ENCODE results near the gene ASB2.

ASB2 gene

GRCh38 chr14:93901813-93902212 lies 74.6 kb downstream of the ASB2 start:
- Histone ChIP-seq H3K9ac (ENCODE audit: low read length in 2 of 2) (no peak overlapping the region), H3K27ac (ENCODE audit: low read length) (no peak overlapping the region), H3K4me3 (ENCODE audit: low read length in 2 of 2) (no peak overlapping the region)

DNA sequence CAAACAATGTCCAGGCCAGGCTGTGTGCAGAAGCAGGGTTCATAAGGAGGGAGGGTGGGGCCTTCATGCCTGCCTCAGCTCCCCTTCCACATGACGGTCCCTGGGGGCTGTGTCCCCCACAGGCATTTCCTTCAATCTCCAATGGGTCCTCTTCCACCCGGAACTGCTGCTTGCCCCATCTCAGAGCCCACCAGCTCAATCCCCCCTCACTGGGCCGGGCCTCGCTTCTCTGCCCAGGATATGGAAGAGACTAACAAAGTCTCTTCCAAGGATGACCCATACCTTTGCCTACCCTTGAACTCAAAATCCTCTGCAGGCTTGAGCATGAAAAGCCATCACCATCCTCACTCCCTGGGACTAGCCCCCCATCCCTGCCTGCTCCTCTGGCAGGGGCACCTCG lies 77.6 kb downstream of the ASB2 start:
- H3K27me3 ChIP-seq (ENCODE audit: control insufficient read depth in 1 of 2, insufficient read depth in 2 of 2, low read length in 2 of 2) = peaks cover 0 to 3% of the 10 kb centered on the region in 2 donors
- H3K4me3 ChIP-seq (ENCODE audit: low read length in 2 of 2) = no peak overlapping the region
- H3K4me1 ChIP-seq (ENCODE audit: control insufficient read depth, insufficient read depth, low read length) = peaks cover under 1% of the 10 kb centered on the region
- no peak overlapping the region for H3K9ac ChIP-seq (ENCODE audit: low read length in 2 of 2)
- H3K9me3 ChIP-seq (ENCODE audit: control insufficient read depth in 2 of 2, low read length in 2 of 2) = no peaks in the 10 kb centered on the region
- H3K27ac ChIP-seq (ENCODE audit: low read length) = no peak overlapping the region
- H3K36me3 ChIP-seq (ENCODE audit: control insufficient read depth in 2 of 2, insufficient read depth in 2 of 2, low read length in 2 of 2) = no peaks in the 10 kb centered on the region

More at GRCh38 chr14:93901813-93902212, 74.6 kb downstream of the ASB2 start:
- peaks cover 4% of the 10 kb centered on the region for H3K4me1 ChIP-seq (ENCODE audit: control insufficient read depth, insufficient read depth, low read length)
- H3K27me3 ChIP-seq (ENCODE audit: control insufficient read depth in 1 of 2, insufficient read depth in 2 of 2, low read length in 2 of 2) = peaks cover 0 to 4% of the 10 kb centered on the region in 2 donors
- H3K36me3 ChIP-seq (ENCODE audit: control insufficient read depth in 2 of 2, insufficient read depth in 2 of 2, low read length in 2 of 2) = no peaks in the 10 kb centered on the region
- H3K9me3 ChIP-seq (ENCODE audit: control insufficient read depth in 2 of 2, low read length in 2 of 2) = no peaks in the 10 kb centered on the region

GRCh38 chr14:93898081-93898611 lies 78.2 kb downstream of the ASB2 start:
- Histone ChIP-seq H3K4me1 (ENCODE audit: control insufficient read depth, insufficient read depth, low read length) (peaks cover 6% of the 10 kb centered on the region), H3K4me3 (ENCODE audit: low read length in 2 of 2) (no peak overlapping the region), H3K9me3 (ENCODE audit: control insufficient read depth in 2 of 2, low read length in 2 of 2) (no peaks in the 10 kb centered on the region), H3K27ac (ENCODE audit: low read length) (no peak overlapping the region), H3K36me3 (ENCODE audit: control insufficient read depth in 2 of 2, insufficient read depth in 2 of 2, low read length in 2 of 2) (no peaks in the 10 kb centered on the region), H3K27me3 (ENCODE audit: control insufficient read depth in 1 of 2, insufficient read depth in 2 of 2, low read length in 2 of 2) (peaks cover 0 to under 1% of the 10 kb centered on the region in 2 donors), H3K9ac (ENCODE audit: low read length in 2 of 2) (no peak overlapping the region)

- H3K27me3 ChIP-seq (ENCODE audit: control insufficient read depth in 1 of 2, insufficient read depth in 2 of 2, low read length in 2 of 2) = no peaks in the 10 kb centered on the region
Measured at GRCh38 chr14:93897476-93897845, 78.9 kb downstream of the ASB2 start.

GRCh38 chr14:93895023-93895604 lies 81.3 kb downstream of the ASB2 start:
- H3K27me3 ChIP-seq (ENCODE audit: control insufficient read depth in 1 of 2, insufficient read depth in 2 of 2, low read length in 2 of 2) = no peaks in the 10 kb centered on the region
- no peaks in the 10 kb centered on the region for H3K36me3 ChIP-seq (ENCODE audit: control insufficient read depth in 2 of 2, insufficient read depth in 2 of 2, low read length in 2 of 2)
- peaks cover 13% of the 10 kb centered on the region for H3K4me1 ChIP-seq (ENCODE audit: control insufficient read depth, insufficient read depth, low read length)
- no peak overlapping the region for H3K4me3 ChIP-seq (ENCODE audit: low read length in 2 of 2)
- no peaks in the 10 kb centered on the region for H3K9me3 ChIP-seq (ENCODE audit: control insufficient read depth in 2 of 2, low read length in 2 of 2)
- H3K9ac ChIP-seq (ENCODE audit: low read length in 2 of 2) = no peak overlapping the region
- no peak overlapping the region for H3K27ac ChIP-seq (ENCODE audit: low read length)

More at GRCh38 chr14:93897476-93897845, 78.9 kb downstream of the ASB2 start:
- no peak overlapping the region for H3K4me3 ChIP-seq (ENCODE audit: low read length in 2 of 2)
- no peaks in the 10 kb centered on the region for H3K9me3 ChIP-seq (ENCODE audit: control insufficient read depth in 2 of 2, low read length in 2 of 2)
- no peak overlapping the region for H3K27ac ChIP-seq (ENCODE audit: low read length)
- H3K36me3 ChIP-seq (ENCODE audit: control insufficient read depth in 2 of 2, insufficient read depth in 2 of 2, low read length in 2 of 2) = no peaks in the 10 kb centered on the region
- peaks cover 13% of the 10 kb centered on the region for H3K4me1 ChIP-seq (ENCODE audit: control insufficient read depth, insufficient read depth, low read length)
- no peak overlapping the region for H3K9ac ChIP-seq (ENCODE audit: low read length in 2 of 2)

DNA sequence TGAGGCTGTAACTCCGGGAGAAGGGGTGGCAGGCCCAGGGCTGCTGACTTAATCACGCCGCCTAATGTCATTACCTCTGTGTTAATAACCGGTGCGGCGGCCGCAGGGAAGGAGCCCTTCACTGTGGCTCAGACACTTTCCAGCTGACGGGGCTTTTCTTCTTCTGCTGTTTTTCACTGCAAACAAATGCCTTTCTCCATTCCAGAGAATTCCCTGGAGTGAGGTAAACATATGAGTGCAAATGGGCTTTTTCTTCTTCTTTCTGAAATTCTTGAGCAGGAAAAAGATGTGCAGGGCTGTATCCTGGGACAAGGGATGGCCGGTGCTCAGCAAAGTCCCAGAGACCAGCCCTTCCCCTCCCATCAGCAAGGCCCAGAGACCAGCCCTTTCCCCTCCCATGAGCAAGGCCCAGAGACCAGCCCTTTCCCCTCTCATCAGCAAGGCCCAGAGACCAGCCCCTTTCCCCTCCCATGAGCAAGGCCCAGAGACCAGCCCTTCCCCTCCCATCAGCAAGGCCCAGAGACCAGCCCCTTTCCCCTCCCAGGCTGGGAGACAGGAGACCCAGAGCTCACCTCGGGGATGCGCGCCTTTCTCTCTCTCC lies 82.6 kb downstream of the ASB2 start:
- Histone ChIP-seq H3K36me3 (ENCODE audit: control insufficient read depth in 2 of 2, insufficient read depth in 2 of 2, low read length in 2 of 2) (no peaks in the 10 kb centered on the region), H3K4me3 (ENCODE audit: low read length in 2 of 2) (peak overlapping the region in 1 of 2 donors; percentile 52), H3K4me1 (ENCODE audit: control insufficient read depth, insufficient read depth, low read length) (peaks cover 13% of the 10 kb centered on the region), H3K27ac (ENCODE audit: low read length) (peak overlapping the region; percentile 41), H3K27me3 (ENCODE audit: control insufficient read depth in 1 of 2, insufficient read depth in 2 of 2, low read length in 2 of 2) (no peaks in the 10 kb centered on the region), H3K9ac (ENCODE audit: low read length in 2 of 2) (peak overlapping the region in 1 of 2 donors; percentile 21), H3K9me3 (ENCODE audit: control insufficient read depth in 2 of 2, low read length in 2 of 2) (no peaks in the 10 kb centered on the region)

DNA sequence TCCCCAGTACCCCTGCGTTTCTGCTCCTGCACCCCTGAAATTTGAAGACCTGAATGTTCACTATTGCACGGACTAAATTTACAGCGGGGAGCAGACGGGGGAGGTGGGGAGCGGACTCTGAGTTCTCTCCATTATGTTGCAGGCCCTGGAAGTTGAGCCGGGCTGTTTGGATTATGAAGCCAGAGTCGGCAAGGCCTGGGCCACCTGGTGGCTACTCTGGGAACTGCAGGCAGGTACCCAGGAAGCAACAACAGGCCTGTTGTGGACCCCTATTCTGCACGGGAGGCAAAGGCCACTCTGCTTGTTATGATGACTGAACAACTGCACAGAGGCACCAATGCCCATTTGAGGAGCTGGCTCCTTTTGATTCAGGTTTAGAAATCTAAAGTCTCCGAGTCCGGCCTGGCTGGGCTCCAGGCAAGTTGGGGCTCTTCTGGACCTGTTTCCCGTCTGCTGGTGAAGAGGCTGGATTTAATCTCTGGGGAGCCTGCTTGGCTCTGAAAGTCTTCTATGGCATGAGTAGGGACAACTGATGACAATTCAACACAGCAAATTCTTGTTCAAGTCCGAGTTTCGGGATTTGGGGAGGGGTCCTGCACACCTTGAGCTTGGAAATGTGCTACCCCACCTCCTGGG lies 83.3 kb downstream of the ASB2 start:
- Histone ChIP-seq H3K4me3 (ENCODE audit: low read length in 2 of 2) (peak overlapping the region in 1 of 2 donors; percentile 52), H3K27me3 (ENCODE audit: control insufficient read depth in 1 of 2, insufficient read depth in 2 of 2, low read length in 2 of 2) (peaks cover 2 to 3% of the 10 kb centered on the region in 2 donors), H3K27ac (ENCODE audit: low read length) (peak overlapping the region; percentile 41), H3K9ac (ENCODE audit: low read length in 2 of 2) (no peak overlapping the region), H3K4me1 (ENCODE audit: control insufficient read depth, insufficient read depth, low read length) (peaks cover 13% of the 10 kb centered on the region), H3K36me3 (ENCODE audit: control insufficient read depth in 2 of 2, insufficient read depth in 2 of 2, low read length in 2 of 2) (no peaks in the 10 kb centered on the region), H3K9me3 (ENCODE audit: control insufficient read depth in 2 of 2, low read length in 2 of 2) (no peaks in the 10 kb centered on the region)

DNA sequence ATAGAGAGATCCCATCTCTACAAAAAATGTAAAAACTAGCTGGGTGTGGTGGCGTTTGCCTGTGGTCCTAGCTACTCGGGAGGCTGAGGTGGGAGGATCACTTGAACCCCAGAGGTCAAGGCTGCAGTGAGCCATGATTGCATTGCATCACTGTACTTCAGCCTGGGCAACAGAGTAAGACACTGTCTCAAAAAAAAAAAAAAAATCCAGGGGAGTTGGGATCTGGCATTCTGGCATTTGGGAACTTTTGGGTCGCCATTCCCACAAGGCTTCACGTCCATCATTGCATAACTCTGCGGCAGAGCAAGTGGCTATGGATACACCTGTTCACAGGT lies 83.9 kb downstream of the ASB2 start:
- Histone ChIP-seq H3K27me3 (ENCODE audit: control insufficient read depth in 1 of 2, insufficient read depth in 2 of 2, low read length in 2 of 2) (peaks cover 2 to 3% of the 10 kb centered on the region in 2 donors), H3K9me3 (ENCODE audit: control insufficient read depth in 2 of 2, low read length in 2 of 2) (no peaks in the 10 kb centered on the region), H3K9ac (ENCODE audit: low read length in 2 of 2) (no peak overlapping the region), H3K4me3 (ENCODE audit: low read length in 2 of 2) (no peak overlapping the region), H3K4me1 (ENCODE audit: control insufficient read depth, insufficient read depth, low read length) (peaks cover 13% of the 10 kb centered on the region), H3K36me3 (ENCODE audit: control insufficient read depth in 2 of 2, insufficient read depth in 2 of 2, low read length in 2 of 2) (no peaks in the 10 kb centered on the region), H3K27ac (ENCODE audit: low read length) (no peak overlapping the region)

DNA sequence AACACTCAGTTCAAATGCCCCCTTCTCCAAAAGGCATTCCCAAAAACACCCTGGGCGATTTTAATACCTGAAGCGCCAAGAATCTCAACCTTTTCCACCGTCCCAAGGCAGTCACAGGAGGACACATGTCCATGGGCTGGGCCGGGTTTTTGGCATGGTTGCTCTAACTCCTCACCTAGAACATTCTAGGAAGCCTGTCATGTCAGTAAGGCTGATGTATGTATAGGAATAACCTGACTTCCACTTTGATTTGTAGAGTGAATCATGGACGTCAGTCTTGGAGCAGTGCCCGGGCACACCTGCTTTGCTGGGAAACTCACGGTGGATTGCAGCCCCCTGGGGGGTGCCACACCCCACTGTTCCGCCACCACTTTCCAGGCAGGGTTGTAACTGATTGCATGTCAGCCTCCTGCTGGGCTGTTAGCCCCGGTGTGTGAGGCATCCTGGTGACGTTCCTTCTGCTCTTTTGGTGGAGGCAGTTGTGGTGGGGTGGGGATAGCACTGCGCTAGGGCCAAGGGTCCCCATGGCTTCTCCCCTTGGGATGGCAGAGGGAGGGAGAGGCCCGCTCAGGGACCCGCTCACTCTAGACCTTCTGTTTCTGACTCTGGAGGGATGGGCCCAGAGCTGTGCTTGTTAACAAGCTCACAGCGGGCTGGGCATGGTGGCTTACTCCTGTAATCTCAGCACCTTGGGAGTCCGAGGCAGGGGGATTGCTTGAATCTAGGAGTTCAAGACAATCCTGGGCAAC lies 84.4 kb downstream of the ASB2 start:
- Histone ChIP-seq H3K9ac (ENCODE audit: low read length in 2 of 2) (no peak overlapping the region), H3K4me3 (ENCODE audit: low read length in 2 of 2) (no peak overlapping the region), H3K27ac (ENCODE audit: low read length) (no peak overlapping the region), H3K9me3 (ENCODE audit: control insufficient read depth in 2 of 2, low read length in 2 of 2) (no peaks in the 10 kb centered on the region), H3K4me1 (ENCODE audit: control insufficient read depth, insufficient read depth, low read length) (peaks cover 13% of the 10 kb centered on the region), H3K27me3 (ENCODE audit: control insufficient read depth in 1 of 2, insufficient read depth in 2 of 2, low read length in 2 of 2) (peaks cover 2 to 3% of the 10 kb centered on the region in 2 donors), H3K36me3 (ENCODE audit: control insufficient read depth in 2 of 2, insufficient read depth in 2 of 2, low read length in 2 of 2) (no peaks in the 10 kb centered on the region)

GRCh38 chr14:93889739-93890483 lies 86.5 kb downstream of the ASB2 start:
- Histone ChIP-seq H3K4me3 (ENCODE audit: low read length in 2 of 2) (no peak overlapping the region), H3K27ac (ENCODE audit: low read length) (no peak overlapping the region), H3K27me3 (ENCODE audit: control insufficient read depth in 1 of 2, insufficient read depth in 2 of 2, low read length in 2 of 2) (peaks cover 2 to 3% of the 10 kb centered on the region in 2 donors), H3K4me1 (ENCODE audit: control insufficient read depth, insufficient read depth, low read length) (peaks cover 13% of the 10 kb centered on the region), H3K9me3 (ENCODE audit: control insufficient read depth in 2 of 2, low read length in 2 of 2) (no peaks in the 10 kb centered on the region), H3K9ac (ENCODE audit: low read length in 2 of 2) (no peak overlapping the region), H3K36me3 (ENCODE audit: control insufficient read depth in 2 of 2, insufficient read depth in 2 of 2, low read length in 2 of 2) (no peaks in the 10 kb centered on the region)

Measured in stomach smooth muscle (tissue), 2 donors.